ENCODE data around the gene TRABD2B.

TRABD2B gene

DNA sequence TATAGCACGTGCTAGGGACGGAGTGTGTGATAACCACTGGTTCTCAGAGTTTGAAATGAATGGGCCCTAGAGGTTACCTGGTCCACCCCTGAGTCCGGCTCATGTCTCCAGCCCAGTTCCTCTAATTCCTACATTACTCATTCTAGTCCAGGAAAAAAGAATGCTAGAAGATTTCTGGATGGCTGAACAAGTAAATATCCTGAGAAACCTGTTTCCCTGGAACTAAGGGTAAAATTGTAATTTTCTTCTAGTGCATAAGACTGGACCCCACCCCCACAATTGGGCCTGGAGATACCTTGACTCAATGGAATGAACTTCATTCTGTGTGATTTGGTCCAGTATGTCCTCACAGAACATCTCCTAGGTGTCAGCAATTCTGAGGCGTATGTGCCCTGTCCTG lies 208.4 kb downstream of the TRABD2B start:
- no peak for DNase-seq

GRCh38 chr1:47787560-47787959 lies 209.6 kb downstream of the TRABD2B start:
- no peak for DNase-seq

- DNase-seq: no peak
Observed at GRCh38 chr1:47786316-47786715, 210.9 kb downstream of the TRABD2B start.

- DNase-seq: no peak
Observed at GRCh38 chr1:47785561-47786271, 211.5 kb downstream of the TRABD2B start.

DNA sequence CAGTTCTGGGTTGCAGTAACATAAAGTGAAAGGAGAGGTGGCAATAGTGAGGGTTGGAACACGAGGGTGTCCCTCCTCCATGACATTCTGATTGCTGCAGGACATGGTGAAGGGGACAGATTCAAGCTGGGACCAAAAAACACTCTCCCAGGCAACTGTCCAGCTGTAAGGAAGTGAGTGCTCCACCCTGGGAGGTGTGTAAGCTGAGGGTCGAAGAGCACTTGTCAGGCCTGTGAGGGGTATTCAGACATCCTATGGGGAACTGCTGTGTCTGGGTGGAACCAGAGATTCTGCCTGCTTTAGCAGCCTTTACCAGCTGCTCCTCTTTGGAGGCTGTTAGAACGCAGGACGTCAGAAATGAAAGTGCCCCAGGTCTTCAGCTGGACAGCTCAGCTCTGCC lies 212.1 kb downstream of the TRABD2B start:
- no peak for DNase-seq

DNA sequence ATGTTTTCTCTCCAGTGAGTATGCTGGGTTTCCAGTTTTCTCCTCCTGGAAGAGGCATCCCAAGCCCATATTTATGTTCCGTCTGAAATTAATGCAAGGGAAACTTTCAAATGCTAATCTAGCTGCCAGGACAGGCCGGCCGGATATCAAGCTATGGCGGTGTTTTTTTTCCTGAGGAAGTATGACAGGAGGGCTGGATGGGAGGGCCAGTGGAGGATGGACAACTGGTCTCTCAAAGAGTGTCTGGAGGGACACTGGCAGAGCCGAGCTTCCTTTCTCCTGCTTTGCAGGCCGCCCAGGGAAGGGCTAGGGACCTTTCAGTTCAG lies 212.7 kb downstream of the TRABD2B start:
- no peak for DNase-seq

DNA sequence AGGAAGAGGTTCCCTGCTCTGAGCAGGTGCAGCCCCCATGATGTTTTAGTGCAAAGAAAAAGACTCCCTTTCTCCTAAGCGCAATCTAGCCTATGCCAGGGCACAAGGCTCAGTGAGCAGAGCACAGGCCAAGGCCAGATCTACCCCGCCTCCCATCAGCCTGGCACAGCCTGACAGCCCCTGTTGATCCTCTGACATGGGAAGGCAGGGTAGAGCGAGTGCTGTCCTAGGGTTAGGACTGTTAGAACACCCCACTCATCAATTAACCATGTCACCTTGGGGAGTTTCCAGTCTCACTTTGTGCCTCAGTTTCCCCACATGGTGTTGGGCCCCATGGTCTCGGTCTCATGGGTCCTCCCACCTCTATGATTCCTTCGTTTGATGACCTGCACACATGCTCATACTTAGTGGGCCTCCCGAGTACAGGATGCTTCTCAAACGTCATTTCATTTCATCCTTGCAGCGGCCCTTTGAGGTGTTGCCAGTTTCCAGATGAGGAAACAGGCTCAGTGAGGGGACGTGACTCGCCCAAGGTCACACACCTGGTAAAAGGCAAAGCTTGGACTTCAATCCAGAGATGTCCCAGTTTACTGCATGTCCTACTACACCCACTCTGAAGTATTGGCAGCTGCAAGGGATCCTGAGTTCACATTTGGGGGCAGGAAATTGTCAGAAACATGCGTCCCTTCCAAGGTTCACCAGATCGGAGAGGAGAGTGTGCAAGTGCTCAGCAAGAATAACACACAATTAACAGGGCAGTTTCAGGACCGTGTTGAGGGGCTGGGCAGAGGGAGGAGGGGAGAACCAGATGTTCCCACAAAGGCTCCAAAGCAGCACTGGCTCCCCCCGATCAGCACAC lies 213.3 kb downstream of the TRABD2B start:
- DNase-seq: no peak

- DNase-seq: no peak
Observed at GRCh38 chr1:47782414-47783166, 214.6 kb downstream of the TRABD2B start.

GRCh38 chr1:47781171-47781959 lies 215.8 kb downstream of the TRABD2B start:
- DNase-seq: no peak

DNA sequence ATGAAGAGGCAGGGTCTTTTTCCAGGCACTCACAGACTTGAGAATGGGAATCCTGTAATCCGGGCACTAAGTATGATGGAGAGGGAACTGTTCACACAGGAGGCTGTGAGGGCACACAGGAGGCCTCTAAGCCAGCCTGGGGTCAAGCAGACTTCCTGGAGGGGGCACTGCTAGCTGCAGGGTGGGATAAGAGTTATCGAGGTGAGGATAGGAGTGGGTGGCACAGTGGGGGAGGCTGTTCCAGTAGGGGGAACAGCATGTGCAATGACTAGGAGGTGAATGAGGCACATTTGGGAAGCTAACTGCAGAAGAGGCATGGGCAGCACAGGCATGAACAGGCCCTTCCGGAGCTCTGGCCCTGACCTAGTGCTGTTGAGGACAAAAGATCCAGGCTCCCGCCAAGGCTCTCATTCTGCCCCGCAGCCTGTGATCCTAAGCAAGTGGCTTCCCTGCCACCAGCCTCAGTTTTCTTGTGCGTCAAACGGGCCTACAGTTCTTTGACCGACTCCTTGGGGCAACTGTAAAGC lies 216.7 kb downstream of the TRABD2B start:
- DNase-seq: no peak

- DNase-seq: no peak
Observed at GRCh38 chr1:47779613-47780012, 217.6 kb downstream of the TRABD2B start.

- DNase-seq: no peak
Observed at GRCh38 chr1:47778280-47778679, 218.9 kb downstream of the TRABD2B start.

DNA sequence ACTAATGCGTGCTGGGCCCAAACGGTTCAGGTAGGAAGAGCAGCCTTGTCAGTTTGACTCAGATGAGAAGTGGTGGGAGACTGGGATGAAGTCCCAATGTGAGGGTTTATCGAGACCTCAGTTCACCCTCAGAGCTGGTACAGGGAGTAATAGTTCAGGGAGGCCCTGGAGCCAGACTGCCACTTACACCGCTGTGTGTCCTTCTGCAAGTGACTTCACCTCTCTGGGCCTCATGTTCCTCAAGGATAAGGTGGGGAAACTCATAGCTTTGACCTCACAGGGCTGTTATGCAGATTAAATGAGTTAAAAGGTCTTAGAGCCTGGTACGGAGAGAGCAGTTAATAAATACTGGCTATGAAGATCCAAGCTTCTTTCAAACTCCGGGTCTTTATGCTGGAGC lies 219.9 kb downstream of the TRABD2B start:
- no peak for DNase-seq

GRCh38 chr1:47776667-47777131 lies 220.5 kb downstream of the TRABD2B start:
- no peak for DNase-seq

DNA sequence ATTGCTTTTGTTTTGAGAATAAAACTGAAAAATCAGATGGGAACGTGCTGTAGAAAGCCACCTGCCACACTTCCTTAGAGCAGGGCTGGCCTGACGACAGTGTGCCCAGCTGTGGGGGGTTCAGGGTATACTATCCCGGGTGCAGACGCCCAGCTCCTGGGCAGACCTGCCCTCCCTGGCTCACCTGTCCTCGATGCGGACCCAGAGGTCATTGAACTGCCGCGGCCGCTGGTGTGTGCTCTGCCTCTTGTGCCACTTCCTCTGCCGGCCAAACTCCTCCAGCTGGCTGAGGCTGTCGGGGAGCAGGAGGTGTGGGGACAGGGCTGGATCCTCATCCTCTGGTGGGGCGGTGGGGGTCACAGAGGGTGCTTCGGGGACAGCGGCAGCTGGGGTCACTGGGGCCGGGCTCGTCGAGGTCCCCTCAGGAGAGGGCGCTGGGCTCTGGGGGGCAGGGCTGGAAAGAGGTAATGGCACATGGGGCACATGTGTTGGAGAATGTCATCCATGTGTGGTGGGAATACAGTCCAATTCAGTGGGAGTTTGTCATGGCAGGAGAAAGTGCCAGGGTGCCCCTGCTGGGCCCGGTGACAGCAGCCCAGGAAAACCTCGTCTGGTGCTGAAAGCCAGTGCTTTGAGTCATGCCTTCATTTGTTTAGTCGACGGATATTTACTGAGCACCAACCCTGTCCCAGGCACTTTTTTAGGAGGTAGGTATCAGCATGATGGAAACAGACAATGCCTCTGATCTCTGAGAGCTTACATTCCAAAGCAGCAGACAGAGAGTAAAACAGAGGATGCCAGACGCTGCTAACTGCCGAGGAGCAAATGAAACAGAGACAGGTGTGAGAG lies 222.0 kb downstream of the TRABD2B start:
- no peak for DNase-seq

DNA sequence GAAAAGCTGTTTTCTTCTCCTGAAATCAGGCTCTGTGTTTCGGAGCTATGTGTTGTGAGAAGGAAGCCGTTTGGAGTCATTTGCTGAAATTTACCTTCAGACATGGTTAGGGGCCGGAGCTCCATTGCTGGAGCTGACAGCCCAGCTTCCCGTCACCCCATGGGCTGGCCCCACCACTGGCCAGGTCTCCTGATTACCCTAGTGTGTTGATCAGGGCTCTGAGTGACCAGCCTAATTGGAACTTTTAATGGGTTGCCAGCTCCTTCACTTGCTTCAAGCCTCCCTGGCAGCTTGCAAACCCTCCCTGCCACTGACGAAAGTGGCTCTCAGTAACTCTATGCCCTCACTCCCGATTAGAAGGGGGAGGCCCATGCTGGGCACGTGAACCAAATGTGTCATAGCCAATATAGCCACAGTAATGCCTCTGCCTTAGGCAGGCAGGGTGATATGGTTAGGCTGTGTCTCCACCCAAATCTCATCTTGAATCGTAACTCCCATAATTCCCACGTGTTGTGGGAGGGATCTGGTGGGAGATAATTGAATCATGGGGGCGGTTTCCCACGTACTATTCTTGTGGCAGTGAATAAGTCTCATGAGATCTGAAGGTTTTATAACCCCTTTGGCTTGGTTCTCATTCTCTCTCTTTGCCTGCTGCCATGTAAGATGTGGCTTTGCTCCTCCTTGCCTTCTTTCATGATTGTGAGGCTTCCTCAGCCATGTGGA lies 224.1 kb downstream of the TRABD2B start:
- DNase-seq: no peak

DNA sequence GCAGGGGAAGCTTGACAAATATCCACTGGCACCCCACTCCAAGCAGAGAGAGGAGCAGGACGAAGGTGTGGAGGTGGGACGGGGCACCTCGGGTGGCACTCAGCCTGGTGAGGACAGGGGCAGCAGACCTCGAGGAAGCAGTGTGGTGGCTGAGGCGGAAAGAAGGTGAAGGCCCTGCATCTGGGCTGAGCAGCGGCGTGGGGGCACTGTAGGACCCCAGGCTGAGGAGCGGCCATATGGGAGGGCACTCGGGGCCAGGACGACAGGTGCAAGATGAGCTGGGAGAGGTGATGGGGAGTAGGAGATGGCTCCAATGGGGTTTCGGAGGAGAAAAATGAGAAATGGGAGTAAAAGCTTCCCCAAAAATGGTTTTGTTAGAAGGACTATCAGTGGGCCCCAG lies 224.9 kb downstream of the TRABD2B start:
- DNase-seq: no peak

GRCh38 chr1:47771751-47772150 lies 225.4 kb downstream of the TRABD2B start:
- DNase-seq: no peak

DNA sequence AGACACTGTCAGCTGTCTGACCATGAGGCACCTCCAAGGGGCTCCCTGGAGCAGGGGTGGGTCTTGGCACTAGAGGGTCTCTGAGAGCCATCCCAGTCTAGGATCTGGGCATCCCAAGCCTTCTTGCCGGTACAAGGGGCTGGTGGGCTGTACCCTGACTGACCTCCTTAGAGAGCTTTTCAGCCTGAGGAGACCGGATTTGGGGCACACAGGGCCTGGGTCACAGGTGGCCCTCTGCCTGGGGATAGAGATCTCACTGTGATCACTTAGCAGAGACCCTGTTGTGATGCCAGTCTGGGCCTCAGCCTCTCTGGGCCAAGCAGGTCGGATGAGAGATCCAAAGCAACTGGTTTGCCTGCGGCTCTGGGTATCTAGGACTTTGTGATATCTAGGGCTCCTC lies 227.2 kb downstream of the TRABD2B start:
- DNase-seq: no peak

GRCh38 chr1:47769295-47769694 lies 227.9 kb downstream of the TRABD2B start:
- DNase-seq: no peak

GRCh38 chr1:47767741-47768100 lies 229.5 kb downstream of the TRABD2B start:
- DNase-seq: no peak

Data from activated CD4-positive, alpha-beta T cell treated with anti-CD3 and anti-CD28 coated beads, Interleukin-2, amount 50 U/mL, for 48 hours (primary cell).